GM12878 (cell line): Measurements from ENCODE around the gene HHLA2. TPM values are rescaled to one million over a fixed set of nuclear protein-coding genes. Genes with fewer than 3 reads are reported as not detected.

Experiments
- ATAC-seq: fragments of 200-7000 bp; cut with Tn5 transposase; 3 replicates; pipeline ENCODE4 v1.9.1; 2020; ENCODE audit warnings: mild to moderate bottlenecking, moderate library complexity
- BruUV-seq: library from RNA; stranded (reverse); fragments of 400-500 nt; replicated peaks from 2 replicates; lab custom pipeline; 2021; lab: Mats Ljungman, UMichigan
- CTCF ChIA-PET: fragments of 300-600 bp; sonication (Branson Sonifier 250); formaldehyde crosslinking; extraction: SDS; loops from one replicate; lab custom pipeline; 2021; ENCODE audit warnings: inconsistent platforms; lab: Yijun Ruan, JAX
- POLR2A ChIA-PET: fragments of 350-600 bp; formaldehyde crosslinking; extraction: SDS; loops from one replicate; lab custom pipeline; 2021; ENCODE audit warnings: inconsistent platforms; lab: Charles Lee
- RAD21 ChIA-PET: fragments of 300-600 bp; sonication (Branson Sonifier 250); formaldehyde crosslinking; loops from one replicate; lab custom pipeline; 2023; ENCODE audit warnings: antibody characterized with exemption; ENCODE audit not compliant: unreplicated experiment; lab: Charles Lee
- SMC1A ChIA-PET: fragments of 300-600 bp; sonication (Branson Sonifier 250); formaldehyde crosslinking; loops from one replicate; lab custom pipeline; 2023; ENCODE audit not compliant: unreplicated experiment, uncharacterized antibody; lab: Charles Lee
- DNase-seq: peaks from one replicate; pipeline ENCODE4 v3.0.0-alpha.2; 2011; ENCODE audit warnings: low read depth, low spot score
- FAIRE-seq: peaks from 3 replicates; lab custom pipeline; 2011; peaks lifted over from hg19 to GRCh38; lab: Jason Lieb, UNC
- H2AFZ ChIP-seq: 2 replicates; pipeline ENCODE4 v1.6.0; 2011; ENCODE audit warnings: low read depth, low read length, control low read depth; ENCODE audit not compliant: control insufficient read depth
- H3K27ac ChIP-seq: 2 replicates; pipeline ENCODE4 v1.5.1; 2011; ENCODE audit warnings: control low read depth; ENCODE audit not compliant: control insufficient read depth, insufficient read depth
- H3K27me3 ChIP-seq, 2 experiments: replicated peaks in 1 of 2; 2 replicates each; pipeline versions ENCODE4 v1.6.0 to v1.6.1; 2011; ENCODE audit warnings: low read length in 1 of 2; ENCODE audit not compliant: control insufficient read depth in 2 of 2, insufficient read depth in 2 of 2
- H3K36me3 ChIP-seq, 2 experiments: 2 replicates each; pipeline ENCODE4 v1.5.1; 2011; ENCODE audit warnings: low read length in 1 of 2; ENCODE audit not compliant: control insufficient read depth in 2 of 2, insufficient read depth in 2 of 2
- H3K4me1 ChIP-seq: 2 replicates; pipeline ENCODE4 v1.6.1; 2011; ENCODE audit warnings: mild to moderate bottlenecking, low read length, moderate library complexity, mixed read lengths; ENCODE audit not compliant: control insufficient read depth, insufficient read depth
- H3K4me2 ChIP-seq: 2 replicates; pipeline ENCODE4 v1.6.0; 2011; ENCODE audit warnings: control low read depth; ENCODE audit not compliant: control insufficient read depth, insufficient read depth
- H3K4me3 ChIP-seq: fragments of 200-600 bp; sonication (generic); 2 replicates; pipeline ENCODE4 v1.5.1; 2016
- H3K79me2 ChIP-seq: 2 replicates; pipeline ENCODE4 v1.6.0; 2011; ENCODE audit warnings: low read length; ENCODE audit not compliant: control insufficient read depth, insufficient read depth
- H3K9ac ChIP-seq: 2 replicates; pipeline ENCODE4 v1.8.0; 2011; ENCODE audit warnings: low read length, control low read depth, mixed read lengths; ENCODE audit not compliant: control insufficient read depth, insufficient read depth
- H3K9me3 ChIP-seq: replicated peaks from 3 replicates; pipeline ENCODE4 v1.5.1; 2011; ENCODE audit warnings: mild to moderate bottlenecking, low read length; ENCODE audit not compliant: control insufficient read depth, insufficient read depth
- H4K20me1 ChIP-seq: 2 replicates; pipeline ENCODE4 v1.6.0; 2011; ENCODE audit not compliant: control insufficient read depth, insufficient read depth
- BACH1 ChIP-seq: fragments of 450-650 bp; IDR thresholded peaks from 2 replicates; pipeline ENCODE4 v1.6.1; 2017; ENCODE audit warnings: mild to moderate bottlenecking, borderline replicate concordance
- CBFB ChIP-seq: IDR thresholded peaks from 2 replicates; pipeline ENCODE4 v1.6.1; 2016; ENCODE audit warnings: antibody characterized with exemption, low read depth
- CHD2 ChIP-seq: IDR thresholded peaks from 2 replicates; pipeline ENCODE4 v1.6.1; 2011; ENCODE audit warnings: low read depth, low read length, improper control_type of control experiment, borderline replicate concordance
- CTCF ChIP-seq, 3 experiments: IDR thresholded peaks in 2 of 3; conservative IDR thresholded peaks in 1 of 3; 2 replicates each; pipeline ENCODE4 v1.5.1; 2011; ENCODE audit warnings: low read depth in 3 of 3, low read length in 3 of 3, mild to moderate bottlenecking in 3 of 3, control low read depth in 2 of 3, moderate library complexity in 2 of 3, inconsistent platforms in 1 of 3, mixed read lengths in 1 of 3; ENCODE audit not compliant: control insufficient read depth in 2 of 3, insufficient read depth in 1 of 3; ENCODE audit errors: extremely low read depth in 1 of 3
- DPF2 ChIP-seq: fragments of 450-650 bp; IDR thresholded peaks from 2 replicates; pipeline ENCODE4 v1.6.1; 2017; ENCODE audit warnings: mild to moderate bottlenecking
- NRF1 ChIP-seq: conservative IDR thresholded peaks from 2 replicates; pipeline ENCODE4 v1.6.1; 2011; ENCODE audit warnings: mild to moderate bottlenecking, low read depth, low read length, improper control_type of control experiment
- ZBTB11 ChIP-seq: fragments of 450-650 bp; formaldehyde crosslinking; IDR thresholded peaks from 2 replicates; pipeline ENCODE4 v1.5.0; 2022; ENCODE audit warnings: mild to moderate bottlenecking, missing genetic modification characterization
- ZBTB4 ChIP-seq: fragments of 450-650 bp; formaldehyde crosslinking; IDR thresholded peaks from 2 replicates; pipeline ENCODE4 v1.4.0; 2022; ENCODE audit warnings: mild to moderate bottlenecking, moderate library complexity
- ZNF592 ChIP-seq: fragments of 450-650 bp; IDR thresholded peaks from 2 replicates; pipeline ENCODE4 v1.6.1; 2017; ENCODE audit warnings: mild to moderate bottlenecking, moderate library complexity
- WGBS: methylation state at CpG from one replicate; pipeline ENCODE4 v1.1.6; 2016; ENCODE audit warnings: low lambda C conversion rate; ENCODE audit not compliant: insufficient replicate concordance, insufficient coverage; ENCODE audit errors: missing lambda C conversion rate; 5-methylcytosine and 5-hydroxymethylcytosine counted together
- in situ Hi-C: fragments of 300-500 bp; cut with MboI; formaldehyde crosslinking; loops from 9 replicates; pipeline ENCODE4 v1.14.3; 2018; ENCODE audit warnings: mixed read lengths
- intact Hi-C: fragments of 100-400 bp; cut with micrococcal nuclease; formaldehyde crosslinking; loops from one replicate; pipeline ENCODE4 v1.14.2; 2022; ENCODE audit not compliant: unreplicated experiment
- polyA plus RNA-seq, 11 experiments: library from polyadenylated mRNA; depleted of rRNA in 4 of 11; unstranded in 6 of 11; stranded (reverse) in 5 of 11; fragments of >200 nt; fragmentation: Nextera tagmentation in 4 of 11; fragmentation: Illumina TruSeq in 1 of 11; extraction: Ambion mirVana in 4 of 11; extraction: Trizol in 1 of 11; gene quantifications; 1 replicate in 1 of 11; 2 replicates in 10 of 11; pipeline versions ENCODE4 v1.2.1 to v1.2.3, GENCODE V29; 2011 to 2016; ENCODE audit warnings: inconsistent platforms in 2 of 11, missing spikeins in 2 of 11, low read depth in 1 of 11
- total RNA-seq, 4 experiments: library from RNA; depleted of rRNA in 3 of 4; stranded (reverse); fragments of >200 nt in 3 of 4; fragmentation: Illumina TruSeq in 1 of 4; extraction: Trizol in 1 of 4; gene quantifications; 2 replicates each; pipeline versions ENCODE4 v1.2.1 to v1.2.3, GENCODE V29; 2013 to 2021

Gene HHLA2
- total and polyA plus RNA-seq, 10 of the 15 experiments (the other 5 are each of a cell fraction or from before 2014, with no cell fraction given), result 0.11 to 1.3 (median 0.28) TPM; not detected in 1

GRCh38 chr3:108396336-108396735, 100.0 kb downstream of the HHLA2 start (continued):
- TF ChIP-seq CTCF (IDR thresholded peaks at IDR 0.05 in 2 of 3, conservative IDR thresholded peaks at IDR 0.05 in 1 of 3; ENCODE audit: control insufficient read depth in 2 of 3, extremely low read depth in 1 of 3, insufficient read depth in 1 of 3, low read depth in 3 of 3, low read length in 3 of 3) (no peak), ZNF592 (no peak), CBFB (no peak)

- ATAC-seq (no peak), DNase-seq (no peak), FAIRE-seq (no peak)
- ChIA-PET SMC1A (no interaction called here), POLR2A (no interaction called here), RAD21 (no interaction called here), CTCF (interaction anchor here (0.9 kb wide), 1 partner anchor 245 kb away, joined by 3 read pairs; no protein-coding TSS in a partner anchor)
- BruUV-seq, result no TSS peak
- Histone ChIP-seq H3K27ac (no peak overlapping the region), H2AFZ (no peak overlapping the region), H4K20me1 (no peaks in the 10 kb centered on the region), H3K4me2 (no peak overlapping the region), H3K4me1 (no peaks in the 10 kb centered on the region), H3K9me3 (no peaks in the 10 kb centered on the region), H3K79me2 (no peaks in the 10 kb centered on the region), H3K36me3 (no peaks in the 10 kb centered on the region), H3K9ac (no peak overlapping the region), H3K27me3 (no peaks in the 10 kb centered on the region), H3K4me3 (no peak overlapping the region)
- in situ Hi-C loops, result no loop called here
- intact Hi-C loops, result no loop called here
- 75% methylated on average over 6 of the region's 6 CpGs for WGBS
- TF ChIP-seq NRF1 (no peak), DPF2 (no peak), CHD2 (no peak), ZBTB11 (no peak), ZBTB4 (CRISPR knock-in tag) (no peak), BACH1 (no peak)
These were observed 102.2 kb downstream of the HHLA2 start for GRCh38 chr3:108398510-108398909.
